ENCODE measurements around the gene PDCD4. TPM values are rescaled to one million over a fixed set of nuclear protein-coding genes. Genes with fewer than 3 reads are reported as not detected.
A peak's percentile ranks its signal among the peaks of the same experiment; 100 is the strongest.

PDCD4 gene
- total and polyA plus RNA-seq, 2 of the 13 experiments (the other 11 are each of a cell fraction or from before 2014, with no cell fraction given), result 22.8 to 56.2 TPM

DNA sequence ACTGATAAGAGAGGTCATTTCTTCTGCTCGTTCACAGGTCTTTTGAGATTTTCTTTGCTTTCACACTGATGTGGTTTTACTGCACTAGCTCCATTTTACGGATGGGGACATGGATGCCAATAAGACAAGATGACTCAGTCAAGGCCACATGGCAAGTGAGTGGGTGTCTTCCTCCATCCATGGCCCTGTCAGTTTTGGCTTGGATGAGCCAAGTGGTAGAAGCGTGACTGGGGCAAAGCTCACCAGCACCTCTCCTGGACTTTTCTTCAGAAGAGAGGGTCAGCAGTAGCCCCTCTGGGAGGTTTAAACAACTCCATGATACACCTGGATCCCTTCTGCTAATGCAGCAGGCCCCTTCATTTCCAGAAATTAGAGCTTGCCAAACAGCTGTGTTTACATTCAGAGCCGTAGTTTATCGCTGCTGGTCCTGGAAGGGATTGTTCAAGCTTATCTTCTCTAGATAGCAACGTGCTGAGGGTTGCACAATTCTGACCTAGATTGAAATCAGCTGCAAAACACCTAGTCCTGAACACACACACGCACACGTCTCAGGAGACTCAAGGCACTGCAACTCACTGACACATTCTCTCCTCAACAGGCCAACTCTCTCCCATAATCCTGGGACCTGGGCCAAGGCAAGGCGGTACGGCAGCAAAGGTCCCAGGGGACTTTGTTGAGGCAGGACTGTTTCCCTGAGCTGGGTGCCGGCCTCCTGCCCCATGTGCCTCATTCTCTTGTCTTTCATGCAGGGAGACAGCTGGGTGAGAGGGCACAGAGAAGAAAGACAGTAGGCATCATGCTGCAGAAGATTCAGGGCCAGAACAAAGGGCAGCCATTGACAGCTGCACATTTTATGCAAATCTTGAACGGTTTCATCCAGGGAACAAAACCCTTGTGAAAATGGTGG, 14.2 kb upstream of the PDCD4 start (continued):
- TF ChIP-seq FOXK1 (CRISPR knock-in tag; IDR thresholded peaks at IDR 0.05; ENCODE audit: borderline replicate concordance, low read depth) (peak; percentile 64; the same call in 1 of the 2 replicates), TEAD3 (CRISPR knock-in tag; optimal IDR thresholded peaks at IDR 0.05; ENCODE audit: borderline replicate concordance) (peak; percentile 47), CHD4 (IDR thresholded peaks at IDR 0.05; ENCODE audit: borderline replicate concordance, low read length) (no peak), BORCS8-MEF2B (CRISPR knock-in tag; IDR thresholded peaks at IDR 0.05) (peak; percentile 71; the same call in 1 of the 2 replicates), ATF1 (CRISPR knock-in tag; IDR thresholded peaks at IDR 0.05) (no peak), MTF1 (CRISPR knock-in tag; IDR thresholded peaks at IDR 0.05) (no peak), SAFB2 (CRISPR knock-in tag; IDR thresholded peaks at IDR 0.05; ENCODE audit: borderline replicate concordance, low read depth) (no peak), ARID5B (CRISPR knock-in tag; IDR thresholded peaks at IDR 0.05) (peak; percentile 91), TBX2 (CRISPR knock-in tag; IDR thresholded peaks at IDR 0.05; ENCODE audit: borderline replicate concordance) (peak; percentile 89), ZSCAN22 (CRISPR knock-in tag; IDR thresholded peaks at IDR 0.05) (no peak), EEA1 (CRISPR knock-in tag; IDR thresholded peaks at IDR 0.05; ENCODE audit: borderline replicate concordance) (no peak), ZNF30 (CRISPR knock-in tag; IDR thresholded peaks at IDR 0.05) (no peak), SP1 (IDR thresholded peaks at IDR 0.05) (no peak), SP1 (CRISPR knock-in tag; IDR thresholded peaks at IDR 0.05) (no peak), KMT2B (CRISPR knock-in tag; IDR thresholded peaks at IDR 0.05) (no peak), EHMT2 (IDR thresholded peaks at IDR 0.05; ENCODE audit: borderline replicate concordance, low read depth, low read length) (no peak), ZFP41 (CRISPR knock-in tag; IDR thresholded peaks at IDR 0.05; ENCODE audit: borderline replicate concordance) (no peak), GFI1 (CRISPR knock-in tag; IDR thresholded peaks at IDR 0.05; ENCODE audit: borderline replicate concordance) (no peak), ZNF570 (CRISPR knock-in tag; IDR thresholded peaks at IDR 0.05; ENCODE audit: borderline replicate concordance) (no peak), ZNF572 (CRISPR knock-in tag; IDR thresholded peaks at IDR 0.05) (no peak), ELF1 (CRISPR knock-in tag; IDR thresholded peaks at IDR 0.05) (no peak)
- TF ChIP-seq, protein P1, sequence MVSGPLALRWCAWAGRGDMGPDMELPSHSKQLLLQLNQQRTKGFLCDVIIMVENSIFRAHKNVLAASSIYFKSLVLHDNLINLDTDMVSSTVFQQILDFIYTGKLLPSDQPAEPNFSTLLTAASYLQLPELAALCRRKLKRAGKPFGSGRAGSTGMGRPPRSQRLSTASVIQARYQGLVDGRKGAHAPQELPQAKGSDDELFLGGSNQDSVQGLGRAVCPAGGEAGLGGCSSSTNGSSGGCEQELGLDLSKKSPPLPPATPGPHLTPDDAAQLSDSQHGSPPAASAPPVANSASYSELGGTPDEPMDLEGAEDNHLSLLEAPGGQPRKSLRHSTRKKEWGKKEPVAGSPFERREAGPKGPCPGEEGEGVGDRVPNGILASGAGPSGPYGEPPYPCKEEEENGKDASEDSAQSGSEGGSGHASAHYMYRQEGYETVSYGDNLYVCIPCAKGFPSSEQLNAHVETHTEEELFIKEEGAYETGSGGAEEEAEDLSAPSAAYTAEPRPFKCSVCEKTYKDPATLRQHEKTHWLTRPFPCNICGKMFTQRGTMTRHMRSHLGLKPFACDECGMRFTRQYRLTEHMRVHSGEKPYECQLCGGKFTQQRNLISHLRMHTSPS (CRISPR knock-in tag; IDR thresholded peaks at IDR 0.05; ENCODE audit: low read depth), result peak; percentile 40; the same call in 1 of the 2 replicates
- TF ChIP-seq, protein P2, sequence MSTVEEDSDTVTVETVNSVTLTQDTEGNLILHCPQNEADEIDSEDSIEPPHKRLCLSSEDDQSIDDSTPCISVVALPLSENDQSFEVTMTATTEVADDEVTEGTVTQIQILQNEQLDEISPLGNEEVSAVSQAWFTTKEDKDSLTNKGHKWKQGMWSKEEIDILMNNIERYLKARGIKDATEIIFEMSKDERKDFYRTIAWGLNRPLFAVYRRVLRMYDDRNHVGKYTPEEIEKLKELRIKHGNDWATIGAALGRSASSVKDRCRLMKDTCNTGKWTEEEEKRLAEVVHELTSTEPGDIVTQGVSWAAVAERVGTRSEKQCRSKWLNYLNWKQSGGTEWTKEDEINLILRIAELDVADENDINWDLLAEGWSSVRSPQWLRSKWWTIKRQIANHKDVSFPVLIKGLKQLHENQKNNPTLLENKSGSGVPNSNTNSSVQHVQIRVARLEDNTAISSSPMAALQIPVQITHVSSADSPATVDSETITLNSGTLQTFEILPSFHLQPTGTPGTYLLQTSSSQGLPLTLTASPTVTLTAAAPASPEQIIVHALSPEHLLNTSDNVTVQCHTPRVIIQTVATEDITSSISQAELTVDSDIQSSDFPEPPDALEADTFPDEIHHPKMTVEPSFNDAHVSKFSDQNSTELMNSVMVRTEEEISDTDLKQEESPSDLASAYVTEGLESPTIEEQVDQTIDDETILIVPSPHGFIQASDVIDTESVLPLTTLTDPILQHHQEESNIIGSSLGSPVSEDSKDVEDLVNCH (CRISPR knock-in tag; IDR thresholded peaks at IDR 0.05), result no peak
